Kidney epithelial cell (primary cell): ENCODE measurements around the gene CMTR1. TPM values are rescaled to one million over a fixed set of nuclear protein-coding genes. Genes with fewer than 3 reads are reported as not detected.

Experiments used
- DNase-seq: peaks from one replicate; pipeline ENCODE4 v3.0.0-alpha.2; 2010; ENCODE audit warnings: low read depth
- H3K27me3 ChIP-seq: 2 replicates; pipeline ENCODE4 v1.6.0; 2011; ENCODE audit warnings: low read length; ENCODE audit not compliant: control insufficient read depth, insufficient read depth
- H3K36me3 ChIP-seq: 2 replicates; pipeline ENCODE4 v1.5.1; 2011; ENCODE audit warnings: low read length; ENCODE audit not compliant: control insufficient read depth, insufficient read depth
- H3K4me3 ChIP-seq: 2 replicates; pipeline ENCODE4 v1.5.1; 2011; ENCODE audit warnings: low read depth, mild to moderate bottlenecking, control low read depth, low read length
- total RNA-seq: library from RNA; depleted of rRNA; stranded (reverse); fragments of >200 nt; gene quantifications from 2 replicates; pipeline ENCODE4 v1.2.3, GENCODE V29; 2015
- TF ChIP-seq, protein P1 (sequence below): IDR thresholded peaks from 2 replicates; pipeline ENCODE4 v1.5.1; 2011; ENCODE audit warnings: mild to moderate bottlenecking, moderate library complexity, low read length, control low read depth, inconsistent platforms; ENCODE audit not compliant: insufficient read depth, poor library complexity, severe bottlenecking

The CMTR1 gene
- total RNA-seq, 1 donor from 2014 or later = 22.9 TPM

DNA sequence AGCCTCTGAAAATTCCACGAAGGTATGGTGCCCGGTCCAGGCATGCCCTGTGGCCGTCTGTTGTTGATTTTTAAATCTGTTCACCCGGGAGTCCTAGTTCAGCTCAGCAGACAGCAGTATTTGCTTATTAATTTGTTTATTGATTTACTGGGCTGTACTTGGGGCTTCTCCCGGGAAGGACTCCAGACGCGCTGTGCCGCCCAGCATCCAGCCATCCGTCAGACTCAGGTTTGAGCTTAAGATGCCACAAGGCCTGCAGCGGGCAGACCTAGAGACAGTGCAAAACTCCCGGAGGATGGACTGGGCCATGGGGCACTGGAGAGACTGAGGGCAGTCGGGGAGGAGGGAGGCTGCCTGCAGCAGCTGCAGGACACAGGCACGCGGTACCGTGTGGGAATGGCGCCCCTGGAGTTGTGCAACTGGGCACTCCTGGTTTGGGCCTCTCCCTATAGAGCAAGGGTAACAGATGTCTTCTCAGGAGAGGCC, 83.9 kb downstream of the CMTR1 start:
- no peak overlapping the region for H3K4me3 ChIP-seq
- no peaks in the 10 kb centered on the region for H3K36me3 ChIP-seq
- peaks cover 11% of the 10 kb centered on the region for H3K27me3 ChIP-seq
- DNase-seq = no peak
- TF ChIP-seq, protein P1, sequence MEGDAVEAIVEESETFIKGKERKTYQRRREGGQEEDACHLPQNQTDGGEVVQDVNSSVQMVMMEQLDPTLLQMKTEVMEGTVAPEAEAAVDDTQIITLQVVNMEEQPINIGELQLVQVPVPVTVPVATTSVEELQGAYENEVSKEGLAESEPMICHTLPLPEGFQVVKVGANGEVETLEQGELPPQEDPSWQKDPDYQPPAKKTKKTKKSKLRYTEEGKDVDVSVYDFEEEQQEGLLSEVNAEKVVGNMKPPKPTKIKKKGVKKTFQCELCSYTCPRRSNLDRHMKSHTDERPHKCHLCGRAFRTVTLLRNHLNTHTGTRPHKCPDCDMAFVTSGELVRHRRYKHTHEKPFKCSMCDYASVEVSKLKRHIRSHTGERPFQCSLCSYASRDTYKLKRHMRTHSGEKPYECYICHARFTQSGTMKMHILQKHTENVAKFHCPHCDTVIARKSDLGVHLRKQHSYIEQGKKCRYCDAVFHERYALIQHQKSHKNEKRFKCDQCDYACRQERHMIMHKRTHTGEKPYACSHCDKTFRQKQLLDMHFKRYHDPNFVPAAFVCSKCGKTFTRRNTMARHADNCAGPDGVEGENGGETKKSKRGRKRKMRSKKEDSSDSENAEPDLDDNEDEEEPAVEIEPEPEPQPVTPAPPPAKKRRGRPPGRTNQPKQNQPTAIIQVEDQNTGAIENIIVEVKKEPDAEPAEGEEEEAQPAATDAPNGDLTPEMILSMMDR = no peak

DNA sequence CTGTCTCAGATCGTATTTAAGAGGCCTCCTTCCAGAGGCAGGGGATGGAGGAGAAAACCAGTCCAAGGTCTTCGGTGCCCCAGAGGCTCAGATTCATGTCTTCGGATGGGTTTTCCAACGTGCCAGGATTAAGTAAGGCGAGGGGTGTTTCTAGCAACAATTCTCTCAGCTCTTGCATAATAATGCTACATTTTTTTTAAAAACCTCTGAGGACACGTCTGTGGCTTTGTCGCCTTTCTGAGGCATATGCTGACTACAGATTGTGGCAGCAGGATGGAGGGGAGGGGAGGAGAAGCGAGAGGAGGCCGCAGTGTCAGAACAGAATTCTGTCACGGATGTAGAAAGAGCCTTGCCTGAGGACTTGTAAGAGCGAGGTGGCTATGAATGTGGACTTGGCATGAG, 84.4 kb downstream of the CMTR1 start:
- Histone ChIP-seq H3K4me3 (no peak overlapping the region), H3K27me3 (peaks cover 11% of the 10 kb centered on the region), H3K36me3 (no peaks in the 10 kb centered on the region)
- DNase-seq = no peak
- TF ChIP-seq, protein P1 = no peak

DNA sequence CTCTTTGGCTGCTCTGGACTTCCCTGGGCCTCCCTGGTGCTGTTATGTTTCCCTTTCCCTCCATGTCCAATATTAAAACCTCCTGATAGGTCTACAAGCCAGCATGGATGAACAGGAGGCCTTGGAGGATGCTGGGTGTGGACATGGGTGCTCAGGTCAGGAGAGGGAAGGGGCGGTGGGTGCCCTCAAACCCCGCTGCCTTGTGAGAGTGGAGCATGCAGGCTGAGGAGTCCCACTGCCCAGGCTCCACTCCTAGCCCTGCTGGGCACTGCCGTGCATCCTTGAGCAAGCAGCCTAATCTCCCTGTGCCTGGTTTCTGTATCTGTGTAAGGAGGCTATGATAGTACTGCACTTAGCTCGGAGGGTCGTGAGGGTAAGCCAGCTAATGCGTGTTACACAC, 85.1 kb downstream of the CMTR1 start:
- H3K36me3 ChIP-seq = no peaks in the 10 kb centered on the region

DNA sequence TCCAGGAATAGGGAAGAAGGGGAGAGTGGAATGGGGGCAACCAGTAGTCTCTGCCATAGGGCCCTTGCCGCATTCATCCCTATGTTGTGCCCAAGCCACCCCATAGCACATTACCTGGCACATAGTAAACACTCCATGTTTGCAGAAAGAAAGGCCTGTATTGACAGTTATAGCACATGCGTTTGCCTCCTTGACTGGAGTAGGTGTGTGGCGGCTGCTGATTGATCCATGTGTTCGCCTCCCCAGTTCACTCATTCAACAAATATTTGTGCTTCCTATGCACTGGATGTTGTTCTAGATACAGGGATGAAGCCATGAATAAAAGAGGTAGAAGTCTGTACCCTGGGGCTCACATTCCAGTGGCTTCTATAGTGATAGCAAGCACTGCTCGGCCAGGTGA, 86.4 kb downstream of the CMTR1 start:
- TF ChIP-seq, protein P1 = no peak
- H3K4me3 ChIP-seq = no peak overlapping the region
- no peaks in the 10 kb centered on the region for H3K36me3 ChIP-seq
- DNase-seq = no peak
- H3K27me3 ChIP-seq = peaks cover 3% of the 10 kb centered on the region

More for the DNA sequence above, 85.1 kb downstream of the CMTR1 start:
- Histone ChIP-seq H3K27me3 (peaks cover 6% of the 10 kb centered on the region), H3K4me3 (no peak overlapping the region)
- DNase-seq = no peak
- TF ChIP-seq, protein P1 = no peak

DNA sequence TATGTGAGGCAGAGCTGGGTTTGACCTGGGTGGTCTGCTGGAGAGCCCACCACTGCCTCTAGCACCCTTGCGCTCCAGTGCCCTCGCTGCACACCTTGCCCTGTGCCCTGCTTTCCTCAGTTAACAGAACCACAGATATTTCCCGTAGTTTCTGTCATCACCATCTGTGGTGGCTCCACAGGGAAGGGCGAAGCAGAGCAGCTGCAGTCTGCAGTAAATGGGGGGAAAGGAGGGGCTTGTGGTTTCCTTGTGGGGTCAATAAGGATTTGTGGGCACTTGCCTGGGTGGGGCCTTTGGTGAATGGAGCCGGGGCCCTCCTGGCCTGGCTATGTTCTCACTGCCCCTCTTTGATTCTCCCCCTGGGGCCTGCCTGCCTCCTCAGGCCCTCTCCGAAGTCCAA, 87.9 kb downstream of the CMTR1 start:
- peaks cover 3% of the 10 kb centered on the region for H3K27me3 ChIP-seq
- TF ChIP-seq, protein P1 = no peak
- no peaks in the 10 kb centered on the region for H3K36me3 ChIP-seq
- no peak overlapping the region for H3K4me3 ChIP-seq
- DNase-seq = no peak

DNA sequence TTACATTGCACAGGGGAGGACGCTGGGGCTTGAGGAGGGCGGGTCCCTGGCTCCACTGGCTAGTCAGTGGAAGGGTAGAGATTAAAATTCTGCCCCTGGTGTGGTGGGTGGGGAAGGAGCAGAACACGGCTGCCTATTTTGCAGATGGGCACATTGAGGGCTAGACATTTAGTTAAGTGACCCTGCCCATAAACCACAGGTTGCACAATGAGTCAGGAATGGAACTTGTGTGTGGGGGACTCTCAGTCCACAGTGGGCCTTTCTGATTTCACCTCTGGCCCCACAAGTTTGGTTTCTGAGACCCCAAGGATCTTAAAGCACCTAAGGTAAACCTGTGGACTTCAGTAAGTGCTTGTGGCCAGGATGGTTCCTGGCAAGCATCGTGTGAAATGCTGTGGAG, 88.7 kb downstream of the CMTR1 start:
- H3K36me3 ChIP-seq = no peaks in the 10 kb centered on the region
- no peak for DNase-seq
- TF ChIP-seq, protein P1 = no peak
- H3K4me3 ChIP-seq = no peak overlapping the region
- peaks cover 3% of the 10 kb centered on the region for H3K27me3 ChIP-seq
